OCI-LY3 (cell line): ENCODE measurements around the gene TSACC.

Experiments
- H2AFZ ChIP-seq: fragments of 200-600, 300-600 bp; shearing (Covaris generic); 2 replicates; pipeline ENCODE4 v1.6.0; 2014; ENCODE audit warnings: antibody characterized with exemption, low read depth, low read length
- H3K27ac ChIP-seq: fragments of 200-600, 300-600 bp; sonication (generic); 2 replicates; pipeline ENCODE4 v1.5.1; 2014; ENCODE audit warnings: mild to moderate bottlenecking, low read length, moderate library complexity, mixed read lengths
- H3K27me3 ChIP-seq: fragments of 200-600, 300-600 bp; sonication (generic); 2 replicates; pipeline ENCODE4 v1.6.1; 2014; ENCODE audit warnings: low read depth, low read length, mixed read lengths
- H3K36me3 ChIP-seq: fragments of 200-600, 300-600 bp; sonication (generic); replicated peaks from 2 replicates; pipeline ENCODE3; 2014; ENCODE audit warnings: low read depth, low read length, mixed read lengths
- H3K4me1 ChIP-seq: fragments of 300-600, 200-600 bp; sonication (generic); 2 replicates; pipeline ENCODE4 v1.6.1; 2014; ENCODE audit warnings: low read length, mixed read lengths
- H3K4me2 ChIP-seq: fragments of 200-600, 300-600 bp; sonication (generic); 2 replicates; pipeline ENCODE4 v1.6.1; 2014; ENCODE audit warnings: low read length, mixed read lengths
- H3K4me3 ChIP-seq: fragments of 300-600, 200-600 bp; sonication (generic); 2 replicates; pipeline ENCODE4 v1.5.1; 2014; ENCODE audit warnings: antibody characterized with exemption, mild to moderate bottlenecking, low read length, moderate library complexity
- H3K79me2 ChIP-seq: fragments of 300-600, 200-600 bp; shearing (Covaris generic); 2 replicates; pipeline ENCODE4 v1.6.1; 2014; ENCODE audit warnings: mild to moderate bottlenecking, low read length, mixed read lengths
- H3K9ac ChIP-seq: fragments of 300-600, 200-600 bp; shearing (Covaris generic); 2 replicates; pipeline ENCODE4 v1.6.0; 2014; ENCODE audit warnings: mild to moderate bottlenecking, low read length, moderate library complexity
- H3K9me3 ChIP-seq: fragments of 200-600, 300-600 bp; shearing (Covaris generic); 2 replicates; pipeline ENCODE4 v1.6.1; 2014; ENCODE audit warnings: low read length, mixed read lengths; ENCODE audit not compliant: insufficient read depth
- H4K20me1 ChIP-seq: fragments of 200-600, 300-600 bp; sonication (generic); 2 replicates; pipeline ENCODE4 v1.6.1; 2016; ENCODE audit warnings: low read length, mixed read lengths; ENCODE audit not compliant: insufficient read depth
- EZH2phosphoT487 ChIP-seq: fragments of 200-600 bp; shearing (Covaris generic); IDR thresholded peaks from 2 replicates; pipeline ENCODE4 v1.6.1; 2018; ENCODE audit warnings: antibody characterized with exemption, mixed run types, low read depth
- TF ChIP-seq, protein P1 (sequence below): fragments of 200-600, 300-600 bp; sonication (generic); IDR thresholded peaks from 2 replicates; pipeline ENCODE4 v1.5.1; 2014; ENCODE audit warnings: antibody characterized with exemption, low read length, low read depth

The TSACC gene

DNA sequence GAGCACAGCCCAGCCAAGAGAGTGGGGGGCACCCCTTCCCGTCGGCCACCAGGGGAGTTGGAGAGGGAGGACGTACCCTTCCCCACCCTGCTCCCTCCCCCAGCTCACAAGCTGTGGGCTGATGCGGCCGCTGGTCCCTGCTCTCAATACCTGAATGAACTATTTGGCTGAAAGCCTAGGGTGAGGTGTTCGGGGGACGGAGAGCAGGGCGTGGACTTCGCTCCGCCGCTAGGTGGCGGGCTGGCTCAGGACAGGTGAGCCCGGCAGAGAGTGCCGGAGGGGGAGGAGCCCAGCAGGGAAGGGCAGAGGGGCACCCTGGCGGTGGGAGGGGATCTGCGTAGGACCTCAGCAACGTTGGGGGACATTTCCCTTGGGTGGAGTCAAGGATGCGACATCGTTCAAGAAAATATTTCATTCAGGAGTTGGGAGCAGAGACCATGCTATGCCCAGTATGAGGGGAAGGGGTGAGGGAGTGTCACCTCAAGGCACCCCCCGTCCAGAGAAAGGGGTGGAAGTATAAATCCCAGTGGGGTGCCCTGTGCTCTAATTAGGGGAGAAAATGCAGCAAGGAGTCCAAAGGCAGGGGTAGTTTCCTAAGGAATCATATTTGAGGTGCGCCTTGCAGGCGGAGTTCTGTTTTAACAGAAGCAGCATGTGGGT lies 18.7 kb downstream of the TSACC start:
- H3K36me3 ChIP-seq: no peaks in the 10 kb centered on the region
- H3K9me3 ChIP-seq: no peaks in the 10 kb centered on the region
- peaks cover 37% of the 10 kb centered on the region for H3K27me3 ChIP-seq
- H3K9ac ChIP-seq: 0 out of 2 replicates have a peak overlapping the region, but pooled peaks have one; percentile 1
- no peak overlapping the region for H3K27ac ChIP-seq
- peaks cover 3% of the 10 kb centered on the region; the same call in 1 of the 2 replicates for H3K4me1 ChIP-seq
- H3K4me2 ChIP-seq: peak overlapping the region; percentile 80
- no peaks in the 10 kb centered on the region for H4K20me1 ChIP-seq
- H2AFZ ChIP-seq: peak overlapping the region; percentile 28
- H3K4me3 ChIP-seq: peak overlapping the region; percentile 70
- no peaks in the 10 kb centered on the region for H3K79me2 ChIP-seq
- TF ChIP-seq EZH2phosphoT487: no peak
- TF ChIP-seq, protein P1, sequence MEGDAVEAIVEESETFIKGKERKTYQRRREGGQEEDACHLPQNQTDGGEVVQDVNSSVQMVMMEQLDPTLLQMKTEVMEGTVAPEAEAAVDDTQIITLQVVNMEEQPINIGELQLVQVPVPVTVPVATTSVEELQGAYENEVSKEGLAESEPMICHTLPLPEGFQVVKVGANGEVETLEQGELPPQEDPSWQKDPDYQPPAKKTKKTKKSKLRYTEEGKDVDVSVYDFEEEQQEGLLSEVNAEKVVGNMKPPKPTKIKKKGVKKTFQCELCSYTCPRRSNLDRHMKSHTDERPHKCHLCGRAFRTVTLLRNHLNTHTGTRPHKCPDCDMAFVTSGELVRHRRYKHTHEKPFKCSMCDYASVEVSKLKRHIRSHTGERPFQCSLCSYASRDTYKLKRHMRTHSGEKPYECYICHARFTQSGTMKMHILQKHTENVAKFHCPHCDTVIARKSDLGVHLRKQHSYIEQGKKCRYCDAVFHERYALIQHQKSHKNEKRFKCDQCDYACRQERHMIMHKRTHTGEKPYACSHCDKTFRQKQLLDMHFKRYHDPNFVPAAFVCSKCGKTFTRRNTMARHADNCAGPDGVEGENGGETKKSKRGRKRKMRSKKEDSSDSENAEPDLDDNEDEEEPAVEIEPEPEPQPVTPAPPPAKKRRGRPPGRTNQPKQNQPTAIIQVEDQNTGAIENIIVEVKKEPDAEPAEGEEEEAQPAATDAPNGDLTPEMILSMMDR: peak; percentile 98

DNA sequence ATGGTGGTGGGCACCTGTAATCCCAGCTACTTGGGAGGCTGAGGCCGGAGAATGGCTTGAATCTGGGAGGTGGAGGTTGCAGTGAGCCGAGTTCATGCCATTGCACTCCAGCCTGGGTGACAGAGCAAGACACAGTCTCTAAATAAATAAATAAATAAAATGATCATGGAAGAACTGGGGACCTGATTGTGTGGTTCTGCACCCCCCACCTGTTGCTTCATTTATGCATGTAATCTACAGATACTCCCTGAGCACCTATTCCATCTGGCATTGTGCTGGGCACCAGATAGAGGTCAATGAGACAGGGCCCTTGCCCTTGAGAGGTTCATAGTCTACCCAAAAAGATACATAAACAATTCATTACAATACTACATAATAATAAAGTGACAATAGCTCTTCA lies 19.7 kb downstream of the TSACC start:
- peaks cover 8% of the 10 kb centered on the region for H3K4me1 ChIP-seq
- H3K27ac ChIP-seq: no peak overlapping the region
- no peak overlapping the region for H3K9ac ChIP-seq
- H3K79me2 ChIP-seq: no peaks in the 10 kb centered on the region
- TF ChIP-seq, protein P1: no peak
- no peak for TF ChIP-seq EZH2phosphoT487
- peaks cover 37% of the 10 kb centered on the region for H3K27me3 ChIP-seq
- H3K4me2 ChIP-seq: no peak overlapping the region
- H4K20me1 ChIP-seq: no peaks in the 10 kb centered on the region
- H2AFZ ChIP-seq: no peak overlapping the region
- no peaks in the 10 kb centered on the region for H3K36me3 ChIP-seq
- H3K9me3 ChIP-seq: no peaks in the 10 kb centered on the region
- H3K4me3 ChIP-seq: no peak overlapping the region

DNA sequence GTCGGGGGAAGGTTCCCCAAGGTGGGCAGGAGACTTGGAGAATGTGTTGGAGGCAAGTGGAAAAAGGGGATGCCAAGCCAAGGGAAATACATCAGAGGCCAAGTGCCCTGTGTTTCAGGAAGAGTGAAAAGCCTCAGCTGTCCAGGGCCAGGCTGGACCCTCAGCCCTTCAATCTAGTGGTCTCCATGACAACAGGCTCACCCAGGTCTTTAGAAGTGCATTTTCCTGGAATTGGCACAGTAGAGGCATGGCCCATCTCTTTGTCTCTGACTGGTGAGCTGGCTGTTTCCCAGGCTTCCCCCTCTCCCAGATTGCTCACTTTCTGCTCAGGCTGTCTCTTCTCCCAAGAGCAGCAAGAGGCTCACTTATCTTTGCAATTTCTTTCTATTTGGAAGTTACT lies 20.3 kb downstream of the TSACC start:
- no peak for TF ChIP-seq EZH2phosphoT487
- TF ChIP-seq, protein P1: no peak
- Histone ChIP-seq H3K4me3 (no peak overlapping the region), H2AFZ (no peak overlapping the region), H3K4me2 (no peak overlapping the region), H3K27me3 (peaks cover 34% of the 10 kb centered on the region), H3K36me3 (no peaks in the 10 kb centered on the region), H3K9ac (no peak overlapping the region), H3K79me2 (no peaks in the 10 kb centered on the region), H4K20me1 (no peaks in the 10 kb centered on the region), H3K9me3 (no peaks in the 10 kb centered on the region), H3K4me1 (peaks cover 8% of the 10 kb centered on the region), H3K27ac (no peak overlapping the region)

DNA sequence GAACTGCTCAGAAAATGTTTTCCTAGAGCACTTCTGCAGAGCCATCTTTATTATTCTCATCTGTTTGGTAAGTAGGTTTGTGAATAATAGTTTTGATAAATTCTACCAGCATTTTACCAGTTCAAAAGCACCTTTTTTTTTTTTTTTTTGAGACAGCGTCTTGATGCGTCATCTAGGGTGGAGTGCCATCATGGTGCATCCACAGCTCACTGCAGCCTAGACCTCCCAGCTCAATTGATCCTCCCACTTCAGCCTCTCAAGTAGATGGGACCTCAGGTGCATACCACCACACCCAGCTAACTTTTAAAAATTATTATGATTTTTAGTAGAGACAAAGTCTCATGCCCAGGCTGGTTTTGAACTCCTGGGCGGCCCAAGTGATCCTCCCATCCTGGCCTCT lies 20.9 kb downstream of the TSACC start:
- Histone ChIP-seq H2AFZ (no peak overlapping the region), H3K9me3 (no peaks in the 10 kb centered on the region), H3K36me3 (no peaks in the 10 kb centered on the region), H3K4me1 (peaks cover 8% of the 10 kb centered on the region), H3K27me3 (peaks cover 30% of the 10 kb centered on the region), H3K27ac (no peak overlapping the region), H3K79me2 (no peaks in the 10 kb centered on the region), H3K4me2 (no peak overlapping the region), H4K20me1 (no peaks in the 10 kb centered on the region), H3K9ac (no peak overlapping the region), H3K4me3 (no peak overlapping the region)
- TF ChIP-seq, protein P1: no peak
- TF ChIP-seq EZH2phosphoT487: no peak
